Measurements from ENCODE around the gene NHS.

- TF ChIP-seq CTCF (IDR thresholded peaks at IDR 0.05) (no peak), POLR2A (IDR thresholded peaks at IDR 0.05) (no peak)
These were observed 39.1 kb downstream of the NHS start for GRCh38 chrX:17414027-17414658.

Data from vagina (tissue), 2 donors.